Endothelial cell (in vitro differentiated cells): ENCODE results near the gene ADRA2B. TPM values are rescaled to one million over a fixed set of nuclear protein-coding genes. Genes with fewer than 3 reads are reported as not detected.
"Not testable (repeated sequence)": the region's sequence is repeated elsewhere in the genome, so short reads cannot be mapped to it uniquely, and the experiment has no call there.

Experiments
- DNase-seq: peaks from one replicate; pipeline ENCODE4 v3.0.0; 2021; ENCODE audit warnings: low spot score
- H3K27ac Mint-ChIP-seq: one replicate; pipeline ENCODE4 v1.8.0; 2021; ENCODE audit warnings: mixed read lengths, inconsistent platforms; ENCODE audit not compliant: unreplicated experiment
- H3K27me3 Mint-ChIP-seq: one replicate; pipeline ENCODE4 v1.8.0; 2021; ENCODE audit warnings: mild to moderate bottlenecking, moderate library complexity, mixed read lengths, inconsistent platforms; ENCODE audit not compliant: unreplicated experiment
- H3K36me3 Mint-ChIP-seq: one replicate; pipeline ENCODE4 v1.8.0; 2021; ENCODE audit warnings: mild to moderate bottlenecking, low read depth, mixed read lengths, inconsistent platforms; ENCODE audit not compliant: unreplicated experiment
- H3K4me1 Mint-ChIP-seq: one replicate; pipeline ENCODE4 v1.8.0; 2021; ENCODE audit warnings: mild to moderate bottlenecking, mixed read lengths, inconsistent platforms; ENCODE audit not compliant: unreplicated experiment
- H3K4me3 Mint-ChIP-seq: one replicate; pipeline ENCODE4 v1.8.0; 2021; ENCODE audit warnings: mild to moderate bottlenecking, mixed read lengths, inconsistent platforms; ENCODE audit not compliant: unreplicated experiment
- H3K9me3 Mint-ChIP-seq: one replicate; pipeline ENCODE4 v1.8.0; 2021; ENCODE audit warnings: mixed read lengths, inconsistent platforms; ENCODE audit not compliant: unreplicated experiment
- total RNA-seq: library from RNA; stranded (reverse); fragmentation: NEBNext Ultra II Directional; extraction: Animal tissue kit (Norgen Biotek cat#: 25700); gene quantifications from one replicate; pipeline ENCODE4 v1.2.1, GENCODE V29; 2021; ENCODE audit not compliant: unreplicated experiment
- TF ChIP-seq, protein P1 (sequence below): fragments of 200-600 bp; sonication (generic); IDR thresholded peaks from one replicate; pipeline ENCODE4 v1.5.0; 2021; ENCODE audit warnings: antibody characterized with exemption; ENCODE audit not compliant: unreplicated experiment

ADRA2B gene
- total RNA-seq, 1 donor from 2014 or later = 0.46 TPM

GRCh38 chr2:96067902-96068581 is 48.3 kb downstream of the ADRA2B start:
- DNase-seq, H3K36me3 Mint-ChIP-seq: not testable (repeated sequence)

GRCh38 chr2:96067098-96067660 is 49.2 kb downstream of the ADRA2B start:
- H3K36me3 Mint-ChIP-seq, H3K27ac Mint-ChIP-seq, H3K27me3 Mint-ChIP-seq, DNase-seq, H3K4me1 Mint-ChIP-seq, H3K9me3 Mint-ChIP-seq, H3K4me3 Mint-ChIP-seq: not testable (repeated sequence)

More at GRCh38 chr2:96067902-96068581, 48.3 kb downstream of the ADRA2B start:
- H3K27ac Mint-ChIP-seq, H3K4me3 Mint-ChIP-seq, H3K4me1 Mint-ChIP-seq, H3K27me3 Mint-ChIP-seq, H3K9me3 Mint-ChIP-seq: not testable (repeated sequence)

- H3K27ac Mint-ChIP-seq, H3K9me3 Mint-ChIP-seq, H3K4me1 Mint-ChIP-seq, H3K27me3 Mint-ChIP-seq, DNase-seq, H3K36me3 Mint-ChIP-seq, H3K4me3 Mint-ChIP-seq: not testable (repeated sequence)
Observed at GRCh38 chr2:96066511-96066910, 49.9 kb downstream of the ADRA2B start.

DNA sequence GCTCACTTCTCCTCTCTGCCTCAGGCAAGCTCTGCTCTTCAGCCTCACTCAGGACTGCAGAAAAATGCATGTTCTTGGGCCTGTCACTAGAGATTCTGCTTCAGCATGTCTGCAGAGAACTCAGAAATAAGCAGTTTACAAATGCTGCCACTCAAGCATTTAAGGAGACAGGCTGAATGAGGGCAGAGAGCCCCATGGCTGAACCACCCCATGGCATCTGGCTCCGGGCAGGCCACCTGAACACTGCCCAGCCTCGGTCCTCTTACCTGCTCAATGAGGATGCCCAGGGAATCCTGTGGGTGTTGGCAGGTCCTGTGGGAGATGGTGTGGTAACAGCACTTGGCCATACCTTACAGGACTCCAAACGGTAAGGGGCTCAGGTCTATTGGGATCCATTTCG is 50.4 kb downstream of the ADRA2B start:
- not testable (repeated sequence) for H3K36me3 Mint-ChIP-seq, H3K4me3 Mint-ChIP-seq, H3K9me3 Mint-ChIP-seq, H3K4me1 Mint-ChIP-seq, H3K27me3 Mint-ChIP-seq, DNase-seq, H3K27ac Mint-ChIP-seq

DNA sequence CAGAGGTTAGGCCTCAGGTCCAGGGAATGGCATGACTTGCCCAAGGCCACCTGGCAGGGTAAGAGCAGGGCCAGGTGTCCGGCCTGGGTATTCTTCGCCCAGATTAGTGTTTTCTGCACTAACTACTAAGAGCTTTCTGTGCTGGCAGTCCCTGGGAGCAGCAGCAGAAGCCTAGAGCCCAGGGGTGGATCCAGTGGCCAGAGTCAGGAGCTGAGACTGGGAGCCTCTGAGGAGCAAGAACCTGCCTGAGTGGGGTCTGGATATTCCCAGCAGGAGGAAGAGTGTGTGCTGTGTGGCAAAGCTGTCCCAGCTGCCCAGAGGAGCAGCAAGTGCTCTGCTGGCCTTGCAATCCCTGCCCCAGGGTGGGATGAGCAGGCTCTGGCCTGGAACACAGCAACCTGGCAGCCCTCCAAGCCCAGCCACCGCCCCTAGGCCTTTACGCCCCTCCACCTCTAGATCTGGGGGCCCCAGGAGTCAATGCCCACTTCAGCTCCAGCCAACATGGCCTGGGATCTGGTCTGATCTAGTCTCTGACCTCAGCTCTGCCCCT is 50.9 kb downstream of the ADRA2B start:
- Mint-ChIP-seq H3K9me3 (no peaks in the 10 kb centered on the region), H3K27ac (no peak overlapping the region), H3K36me3 (no peaks in the 10 kb centered on the region), H3K4me3 (no peak overlapping the region), H3K4me1 (no peaks in the 10 kb centered on the region), H3K27me3 (peaks cover 2% of the 10 kb centered on the region)
- no peak for DNase-seq
- TF ChIP-seq, protein P1, sequence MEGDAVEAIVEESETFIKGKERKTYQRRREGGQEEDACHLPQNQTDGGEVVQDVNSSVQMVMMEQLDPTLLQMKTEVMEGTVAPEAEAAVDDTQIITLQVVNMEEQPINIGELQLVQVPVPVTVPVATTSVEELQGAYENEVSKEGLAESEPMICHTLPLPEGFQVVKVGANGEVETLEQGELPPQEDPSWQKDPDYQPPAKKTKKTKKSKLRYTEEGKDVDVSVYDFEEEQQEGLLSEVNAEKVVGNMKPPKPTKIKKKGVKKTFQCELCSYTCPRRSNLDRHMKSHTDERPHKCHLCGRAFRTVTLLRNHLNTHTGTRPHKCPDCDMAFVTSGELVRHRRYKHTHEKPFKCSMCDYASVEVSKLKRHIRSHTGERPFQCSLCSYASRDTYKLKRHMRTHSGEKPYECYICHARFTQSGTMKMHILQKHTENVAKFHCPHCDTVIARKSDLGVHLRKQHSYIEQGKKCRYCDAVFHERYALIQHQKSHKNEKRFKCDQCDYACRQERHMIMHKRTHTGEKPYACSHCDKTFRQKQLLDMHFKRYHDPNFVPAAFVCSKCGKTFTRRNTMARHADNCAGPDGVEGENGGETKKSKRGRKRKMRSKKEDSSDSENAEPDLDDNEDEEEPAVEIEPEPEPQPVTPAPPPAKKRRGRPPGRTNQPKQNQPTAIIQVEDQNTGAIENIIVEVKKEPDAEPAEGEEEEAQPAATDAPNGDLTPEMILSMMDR = no peak

- not testable (repeated sequence) for H3K4me3 Mint-ChIP-seq, H3K27me3 Mint-ChIP-seq, H3K36me3 Mint-ChIP-seq, H3K4me1 Mint-ChIP-seq, DNase-seq, H3K9me3 Mint-ChIP-seq, H3K27ac Mint-ChIP-seq
Observed at GRCh38 chr2:96064760-96065159, 51.6 kb downstream of the ADRA2B start.

- H3K9me3 Mint-ChIP-seq, H3K27ac Mint-ChIP-seq, H3K27me3 Mint-ChIP-seq: not testable (repeated sequence)
Observed at GRCh38 chr2:96064047-96064675, 52.2 kb downstream of the ADRA2B start.

GRCh38 chr2:96063116-96063899 is 53.1 kb downstream of the ADRA2B start:
- not testable (repeated sequence) for DNase-seq, H3K27ac Mint-ChIP-seq, H3K36me3 Mint-ChIP-seq, H3K27me3 Mint-ChIP-seq, H3K4me3 Mint-ChIP-seq, H3K4me1 Mint-ChIP-seq, H3K9me3 Mint-ChIP-seq

More at GRCh38 chr2:96064047-96064675, 52.2 kb downstream of the ADRA2B start:
- DNase-seq, H3K4me1 Mint-ChIP-seq, H3K36me3 Mint-ChIP-seq, H3K4me3 Mint-ChIP-seq: not testable (repeated sequence)
